Cardiac muscle cell (in vitro differentiated cells and primary cell): ENCODE data around the gene AGPS. TPM values are rescaled to one million over a fixed set of nuclear protein-coding genes. Genes with fewer than 3 reads are reported as not detected.

Experiments
- DNase-seq, 2 donors: peaks; one replicate each; pipeline versions ENCODE4 v3.0.0 to v3.0.0-alpha.2; 2010 to 2017; ENCODE audit warnings: low read depth in 1 of 2, low spot score in 1 of 2
- H3K27ac ChIP-seq: fragments of 200-600 bp; sonication (generic); 2 replicates; pipeline ENCODE4 v1.5.1; 2016
- H3K27me3 ChIP-seq: fragments of 200-600 bp; sonication (generic); 2 replicates; pipeline ENCODE4 v1.6.0; 2016; ENCODE audit warnings: control low read depth
- H3K36me3 ChIP-seq: fragments of 200-600 bp; sonication (generic); 2 replicates; pipeline ENCODE4 v1.5.1; 2016; ENCODE audit warnings: control low read depth
- H3K4me1 ChIP-seq: fragments of 200-600 bp; sonication (generic); 2 replicates; pipeline ENCODE4 v1.8.1; 2017; ENCODE audit warnings: low read depth, mild to moderate bottlenecking, mixed run types
- H3K4me3 ChIP-seq: fragments of 200-600 bp; sonication (generic); 2 replicates; pipeline ENCODE4 v1.5.1; 2016; ENCODE audit warnings: mild to moderate bottlenecking
- H3K9me3 ChIP-seq: fragments of 200-600 bp; sonication (generic); 2 replicates; pipeline ENCODE4 v1.5.1; 2017; ENCODE audit warnings: low read depth, mild to moderate bottlenecking, control low read depth
- polyA plus RNA-seq: library from polyadenylated mRNA; unstranded; fragments of >200 nt; fragmentation: Nextera tagmentation; extraction: Ambion mirVana; gene quantifications from 2 replicates; pipeline ENCODE4 v1.2.1, GENCODE V29; 2016
- total RNA-seq: library from RNA; depleted of rRNA; stranded (reverse); fragments of >200 nt; gene quantifications from 2 replicates; pipeline ENCODE4 v1.2.3, GENCODE V29; 2016
- TF ChIP-seq, protein P1 (sequence below): IDR thresholded peaks from 2 replicates; pipeline ENCODE4 v1.5.1; 2012; ENCODE audit warnings: low read depth, mild to moderate bottlenecking, low read length

The AGPS gene
- total and polyA plus RNA-seq, 2 experiments from 2014 or later: 13.6 to 86.3 TPM

DNA sequence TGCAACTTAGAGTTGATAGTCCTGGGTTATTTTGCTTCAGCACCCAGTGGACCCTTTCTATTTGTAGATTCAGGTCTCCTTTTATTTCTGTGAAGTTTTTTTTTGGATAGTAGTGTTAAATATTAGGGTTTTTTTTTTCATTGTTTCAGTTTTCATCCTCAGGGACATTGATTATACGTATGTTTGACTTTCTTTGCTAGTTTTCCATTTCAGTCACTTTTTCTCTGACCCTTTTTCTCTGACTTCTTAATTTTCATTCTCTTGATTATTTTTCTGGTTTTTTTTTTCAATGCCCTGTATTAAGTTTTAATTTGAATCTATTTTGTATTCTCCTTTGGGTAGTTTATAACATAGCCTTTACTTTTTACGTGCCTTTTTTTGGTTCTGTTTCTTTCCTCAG, 79.4 kb downstream of the AGPS start:
- TF ChIP-seq, protein P1, sequence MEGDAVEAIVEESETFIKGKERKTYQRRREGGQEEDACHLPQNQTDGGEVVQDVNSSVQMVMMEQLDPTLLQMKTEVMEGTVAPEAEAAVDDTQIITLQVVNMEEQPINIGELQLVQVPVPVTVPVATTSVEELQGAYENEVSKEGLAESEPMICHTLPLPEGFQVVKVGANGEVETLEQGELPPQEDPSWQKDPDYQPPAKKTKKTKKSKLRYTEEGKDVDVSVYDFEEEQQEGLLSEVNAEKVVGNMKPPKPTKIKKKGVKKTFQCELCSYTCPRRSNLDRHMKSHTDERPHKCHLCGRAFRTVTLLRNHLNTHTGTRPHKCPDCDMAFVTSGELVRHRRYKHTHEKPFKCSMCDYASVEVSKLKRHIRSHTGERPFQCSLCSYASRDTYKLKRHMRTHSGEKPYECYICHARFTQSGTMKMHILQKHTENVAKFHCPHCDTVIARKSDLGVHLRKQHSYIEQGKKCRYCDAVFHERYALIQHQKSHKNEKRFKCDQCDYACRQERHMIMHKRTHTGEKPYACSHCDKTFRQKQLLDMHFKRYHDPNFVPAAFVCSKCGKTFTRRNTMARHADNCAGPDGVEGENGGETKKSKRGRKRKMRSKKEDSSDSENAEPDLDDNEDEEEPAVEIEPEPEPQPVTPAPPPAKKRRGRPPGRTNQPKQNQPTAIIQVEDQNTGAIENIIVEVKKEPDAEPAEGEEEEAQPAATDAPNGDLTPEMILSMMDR: no peak
- no peaks in the 10 kb centered on the region for H3K27me3 ChIP-seq
- H3K4me3 ChIP-seq: no peak overlapping the region
- no peak for DNase-seq
- H3K4me1 ChIP-seq: no peaks in the 10 kb centered on the region
- no peaks in the 10 kb centered on the region for H3K9me3 ChIP-seq
- no peak overlapping the region for H3K27ac ChIP-seq
- H3K36me3 ChIP-seq: peaks cover 6% of the 10 kb centered on the region

DNA sequence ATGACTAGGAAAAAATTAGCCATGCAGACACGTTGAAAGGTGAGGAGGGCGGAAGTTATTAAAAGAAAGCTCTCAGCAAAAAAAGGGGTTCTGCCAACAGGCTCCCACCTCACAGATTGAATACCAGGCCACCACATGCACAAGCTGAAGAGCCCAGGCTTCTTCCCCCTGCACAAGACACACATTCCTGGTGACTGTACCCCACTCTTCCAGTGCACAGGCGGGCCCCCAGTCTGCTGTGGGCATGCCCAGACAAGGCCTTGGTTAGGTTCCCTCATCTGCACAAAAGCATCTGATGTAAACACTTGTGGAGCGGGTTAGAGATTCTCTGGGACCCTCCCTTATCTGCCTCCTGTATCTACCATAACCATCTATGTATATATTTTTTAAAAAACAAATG, 81.7 kb downstream of the AGPS start:
- no peak for DNase-seq
- Histone ChIP-seq H3K9me3 (no peaks in the 10 kb centered on the region), H3K27ac (no peak overlapping the region), H3K4me3 (no peak overlapping the region), H3K36me3 (no peaks in the 10 kb centered on the region), H3K27me3 (no peaks in the 10 kb centered on the region), H3K4me1 (no peaks in the 10 kb centered on the region)
- TF ChIP-seq, protein P1: no peak

- Histone ChIP-seq H3K27ac (no peak overlapping the region), H3K4me1 (no peaks in the 10 kb centered on the region), H3K9me3 (no peaks in the 10 kb centered on the region), H3K27me3 (no peaks in the 10 kb centered on the region), H3K4me3 (no peak overlapping the region), H3K36me3 (no peaks in the 10 kb centered on the region)
- TF ChIP-seq, protein P1: no peak
- peak in 1 of 2 donors; percentile 78 for DNase-seq
Measured at GRCh38 chr2:177474998-177475397, 82.4 kb downstream of the AGPS start.

- Histone ChIP-seq H3K27ac (no peak overlapping the region), H3K36me3 (no peaks in the 10 kb centered on the region), H3K9me3 (no peaks in the 10 kb centered on the region), H3K27me3 (no peaks in the 10 kb centered on the region), H3K4me3 (no peak overlapping the region), H3K4me1 (no peaks in the 10 kb centered on the region)
- TF ChIP-seq, protein P1: no peak
- no peak for DNase-seq
Measured at GRCh38 chr2:177476897-177477296, 84.3 kb downstream of the AGPS start.

DNA sequence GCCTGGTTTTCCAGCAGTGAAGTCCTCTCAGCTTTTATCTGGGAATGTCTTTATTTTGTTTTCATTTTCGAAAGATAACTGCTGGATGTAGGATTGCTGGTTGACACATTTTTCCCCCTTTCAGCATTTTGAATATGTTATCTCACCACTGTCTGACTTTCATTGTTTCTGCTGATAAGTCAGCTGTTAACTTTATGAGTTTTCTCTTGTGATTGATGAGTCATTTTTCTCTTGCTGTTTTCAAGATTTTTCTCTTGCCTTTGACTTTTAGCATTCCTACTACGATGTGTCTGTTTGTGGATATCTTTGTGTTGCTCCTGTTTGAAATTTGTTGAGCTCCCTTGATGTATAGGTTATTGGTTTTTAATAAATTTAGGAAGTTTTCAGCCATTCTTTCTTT, 85.5 kb downstream of the AGPS start:
- H3K27me3 ChIP-seq: no peaks in the 10 kb centered on the region
- no peaks in the 10 kb centered on the region for H3K9me3 ChIP-seq
- no peak overlapping the region for H3K4me3 ChIP-seq
- peak in 1 of 2 donors; percentile 58 for DNase-seq
- no peak overlapping the region for H3K27ac ChIP-seq
- no peaks in the 10 kb centered on the region for H3K36me3 ChIP-seq
- no peaks in the 10 kb centered on the region for H3K4me1 ChIP-seq
- TF ChIP-seq, protein P1: no peak

DNA sequence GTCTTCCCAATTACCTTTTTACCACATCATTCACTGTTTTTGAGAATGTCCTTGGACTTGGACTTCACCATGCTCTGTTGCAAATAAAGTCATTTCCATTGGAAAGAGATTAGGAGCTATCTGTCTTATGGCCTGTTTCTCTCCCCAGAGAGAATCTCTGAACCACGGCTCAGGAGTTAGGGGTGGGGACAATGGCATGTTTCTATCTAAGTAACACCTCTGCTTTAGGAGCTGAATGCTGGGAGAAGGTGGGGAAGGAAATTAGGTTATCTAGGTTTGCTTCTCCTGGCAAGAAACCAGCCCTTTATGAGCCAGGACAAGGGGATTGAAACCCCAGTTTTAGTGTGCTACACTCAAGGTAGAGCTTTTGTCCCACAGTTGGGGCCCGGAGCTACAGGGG, 86.3 kb downstream of the AGPS start:
- Histone ChIP-seq H3K27ac (no peak overlapping the region), H3K36me3 (no peaks in the 10 kb centered on the region), H3K4me1 (no peaks in the 10 kb centered on the region), H3K9me3 (no peaks in the 10 kb centered on the region), H3K4me3 (no peak overlapping the region), H3K27me3 (no peaks in the 10 kb centered on the region)
- DNase-seq: no peak
- TF ChIP-seq, protein P1: no peak
